SHP77 (cell line): ENCODE measurements around the gene RND2.
"Not testable (repeated sequence)": the region's sequence is repeated elsewhere in the genome, so short reads cannot be mapped to it uniquely, and the experiment has no call there.

Experiments
- DNase-seq, 2 experiments: peaks; one replicate each; lab custom pipeline; 2025; lab: John Stamatoyannopoulos, UW

RND2 gene

GRCh38 chr17:43024407-43025289 is at the start of gene RND2:
Gene RND2, plus strand, starts transcription at chr17:43025231. Its CDS starts 117 bp downstream, at chr17:43025348.
- peak; percentile 92 to 93 for DNase-seq

GRCh38 chr17:42975265-42975664 is 49.8 kb upstream of the RND2 start:
- no peak for DNase-seq

GRCh38 chr17:42975701-42976100 is 49.3 kb upstream of the RND2 start:
- not testable (repeated sequence) for DNase-seq

- DNase-seq: peak; percentile 87 to 91
These were observed 45.3 kb upstream of the RND2 start, which contains the start of gene PTGES3L for GRCh38 chr17:42979511-42980273. Gene PTGES3L, minus strand, starts transcription at chr17:42980080. Its CDS starts 27 bp downstream, at chr17:42980053.

GRCh38 chr17:42980274-42980765 is 44.7 kb upstream of the RND2 start, which contains the start of gene RUNDC1:
Gene RUNDC1, plus strand, starts transcription at chr17:42980565. Its CDS starts 12 bp downstream, at chr17:42980577.
- DNase-seq: peak; percentile 88 to 92

GRCh38 chr17:42980766-42981397 is 44.1 kb upstream of the RND2 start:
- DNase-seq: peak; percentile 42 to 57

GRCh38 chr17:42982266-42982665 is 42.8 kb upstream of the RND2 start:
- DNase-seq: no peak

- no peak for DNase-seq
These were observed 39.8 kb upstream of the RND2 start for GRCh38 chr17:42985225-42985624.

- DNase-seq: no peak
These were observed 35.9 kb upstream of the RND2 start for GRCh38 chr17:42989141-42989540.

- DNase-seq: no peak
These were observed 35.0 kb upstream of the RND2 start for GRCh38 chr17:42989726-42990652.

GRCh38 chr17:42991471-42991870 is 33.6 kb upstream of the RND2 start:
- no peak for DNase-seq

GRCh38 chr17:42992872-42993271 is 32.2 kb upstream of the RND2 start:
- DNase-seq: no peak

GRCh38 chr17:42993913-42994312 is 31.1 kb upstream of the RND2 start:
- not testable (repeated sequence) for DNase-seq

GRCh38 chr17:42997390-42997983 is 27.5 kb upstream of the RND2 start:
- DNase-seq: no peak

- peak; percentile 99 for DNase-seq
These were observed 26.8 kb upstream of the RND2 start, which contains the start of gene RPL27 for GRCh38 chr17:42997984-42998938. Gene RPL27, plus strand, starts transcription at chr17:42998419. Its CDS starts 332 bp downstream, at chr17:42998751.

- no peak for DNase-seq
These were observed 26.0 kb upstream of the RND2 start for GRCh38 chr17:42999003-42999525.

- not testable (repeated sequence) for DNase-seq
These were observed 24.1 kb upstream of the RND2 start for GRCh38 chr17:43000894-43001293.

GRCh38 chr17:43003542-43004172 is 21.4 kb upstream of the RND2 start:
- DNase-seq: no peak
